Pulmonary artery endothelial cell (primary cell): ENCODE measurements around the gene TWNK. TPM values are rescaled to one million over a fixed set of nuclear protein-coding genes. Genes with fewer than 3 reads are reported as not detected.
"Not testable (repeated sequence)": the region's sequence is repeated elsewhere in the genome, so short reads cannot be mapped to it uniquely, and the experiment has no call there.

Experiments
- DNase-seq: peaks from one replicate; pipeline ENCODE4 v3.0.0-alpha.2; 2011; ENCODE audit warnings: low read depth, low spot score
- total RNA-seq: library from RNA; depleted of rRNA; stranded (reverse); fragments of >200 nt; gene quantifications from 2 replicates; pipeline ENCODE4 v1.2.3, GENCODE V29; 2014

The TWNK gene
- total RNA-seq, 1 donor from 2014 or later: 13.7 TPM

DNA sequence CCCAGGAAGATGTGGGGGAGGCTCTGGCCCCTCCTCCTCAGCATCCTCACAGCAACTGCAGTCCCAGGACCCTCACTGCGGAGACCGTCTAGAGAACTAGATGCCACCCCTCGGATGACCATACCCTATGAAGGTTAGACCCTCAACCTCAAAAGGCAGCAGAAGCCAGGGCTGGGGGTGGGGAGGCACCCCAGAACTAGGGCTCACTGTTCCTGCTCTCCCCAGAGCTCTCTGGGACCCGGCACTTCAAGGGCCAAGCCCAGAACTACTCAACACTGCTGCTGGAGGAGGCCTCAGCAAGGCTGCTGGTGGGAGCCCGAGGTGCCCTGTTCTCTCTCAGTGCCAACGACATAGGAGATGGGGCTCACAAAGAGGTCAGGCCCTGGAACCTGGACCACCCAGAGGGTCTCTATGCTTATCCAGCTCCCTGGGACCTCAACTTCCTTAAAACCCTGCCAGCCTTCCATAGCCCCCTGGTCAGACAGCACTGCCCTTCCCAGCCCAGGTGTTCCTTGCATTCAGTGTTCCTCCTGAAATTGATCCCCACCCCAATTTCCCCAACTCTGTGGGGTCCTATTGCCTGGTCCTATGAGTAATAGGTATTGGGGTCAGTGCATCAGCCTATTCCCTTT lies 14.3 kb upstream of the TWNK start:
- DNase-seq: no peak

DNA sequence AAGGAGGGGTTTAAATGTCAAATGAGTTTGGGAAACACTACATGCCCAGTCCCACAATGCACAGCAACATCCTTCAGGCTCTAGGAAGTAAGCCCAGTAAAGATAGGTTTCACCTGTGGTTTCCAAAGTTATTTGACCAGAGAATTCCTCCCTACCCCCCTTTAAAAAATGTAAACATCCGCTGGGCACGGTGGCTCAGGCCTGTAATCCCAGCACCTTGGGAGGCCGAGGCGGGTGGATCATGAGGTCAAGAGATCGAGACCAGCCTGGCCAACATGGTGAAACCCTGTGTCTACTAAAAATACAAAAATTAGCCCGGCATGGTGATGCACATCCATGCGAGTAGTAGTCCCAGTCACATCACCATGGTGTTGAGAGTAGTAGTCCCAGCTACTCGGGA lies 11.9 kb upstream of the TWNK start:
- not testable (repeated sequence) for DNase-seq

DNA sequence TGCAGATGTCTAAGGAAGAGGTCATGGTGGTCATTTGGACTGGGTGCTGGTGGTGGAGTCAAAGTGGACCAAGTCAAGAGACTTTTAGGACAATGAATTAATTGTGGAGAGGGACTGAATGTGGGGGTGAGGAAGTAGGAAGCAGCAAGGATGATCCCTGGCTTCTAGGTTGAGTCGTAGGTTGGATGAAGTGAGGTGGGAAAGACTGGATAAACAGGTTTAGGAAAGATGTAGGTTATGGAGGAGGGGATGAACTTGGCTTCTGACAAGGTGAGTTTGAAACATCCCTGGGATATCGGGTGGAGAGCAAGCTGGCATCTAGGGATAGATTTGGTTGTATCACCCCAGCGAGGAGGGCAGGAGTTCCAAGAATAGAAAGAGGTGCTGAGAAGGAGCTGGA lies 10.4 kb upstream of the TWNK start:
- DNase-seq: no peak

DNA sequence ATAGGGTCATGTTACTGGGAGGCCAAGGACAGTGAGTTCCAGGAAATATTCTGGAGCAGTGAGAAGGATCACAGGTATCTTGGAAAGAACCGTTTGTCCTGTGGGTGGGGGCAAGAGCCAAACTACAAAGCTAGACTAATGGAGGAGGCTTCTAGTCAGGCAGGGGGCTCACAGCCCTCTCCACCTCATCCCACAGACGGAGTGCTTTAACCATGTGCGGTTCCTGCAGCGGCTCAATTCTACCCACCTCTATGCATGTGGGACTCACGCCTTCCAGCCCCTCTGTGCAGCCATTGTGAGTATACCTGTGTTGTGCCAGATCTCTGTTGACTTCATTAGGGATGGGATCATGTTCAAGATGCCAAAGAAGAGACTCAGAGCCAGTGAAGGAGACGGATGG lies 9.9 kb upstream of the TWNK start:
- no peak for DNase-seq

DNA sequence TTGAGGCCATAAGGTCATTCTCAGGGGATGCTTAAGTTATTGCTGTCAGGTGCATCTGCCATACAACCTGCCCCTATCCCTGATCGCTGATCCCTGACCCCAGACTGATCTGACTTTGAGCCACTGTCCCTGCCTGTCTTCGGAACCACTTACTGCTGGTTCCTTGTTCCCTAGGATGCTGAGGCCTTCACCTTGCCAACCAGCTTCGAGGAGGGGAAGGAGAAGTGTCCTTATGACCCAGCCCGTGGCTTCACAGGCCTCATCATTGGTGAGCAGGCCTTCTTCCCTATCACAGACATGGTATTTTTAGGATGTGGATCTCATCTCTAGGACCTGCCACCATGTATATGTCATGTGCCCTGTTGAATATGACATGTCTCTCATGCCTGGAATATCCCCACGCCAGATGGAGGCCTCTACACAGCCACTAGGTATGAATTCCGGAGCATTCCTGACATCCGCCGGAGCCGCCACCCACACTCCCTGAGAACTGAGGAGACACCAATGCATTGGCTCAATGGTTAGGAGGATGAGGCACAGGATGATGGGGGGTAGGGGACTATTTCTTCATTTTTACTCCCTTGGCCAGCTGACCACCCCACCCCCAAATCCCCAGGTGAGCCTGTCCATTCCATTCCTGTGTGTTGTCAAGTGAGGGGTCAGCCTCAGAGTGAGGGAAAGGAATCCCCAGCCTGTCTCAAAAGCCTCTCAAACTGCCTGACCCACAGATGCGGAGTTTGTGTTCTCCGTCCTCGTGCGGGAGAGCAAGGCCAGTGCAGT lies 9.0 kb upstream of the TWNK start:
- no peak for DNase-seq

DNA sequence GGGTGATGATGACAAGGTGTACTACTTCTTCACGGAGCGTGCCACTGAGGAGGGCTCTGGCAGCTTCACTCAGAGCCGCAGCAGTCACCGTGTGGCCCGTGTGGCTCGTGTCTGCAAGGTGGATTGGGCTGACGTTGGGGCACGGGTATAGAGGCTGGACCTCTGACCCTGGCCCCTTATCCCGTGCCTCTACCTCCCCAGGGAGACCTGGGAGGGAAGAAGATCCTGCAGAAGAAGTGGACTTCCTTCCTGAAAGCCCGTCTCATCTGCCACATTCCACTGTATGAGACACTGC lies 8.5 kb upstream of the TWNK start:
- no peak for DNase-seq

DNA sequence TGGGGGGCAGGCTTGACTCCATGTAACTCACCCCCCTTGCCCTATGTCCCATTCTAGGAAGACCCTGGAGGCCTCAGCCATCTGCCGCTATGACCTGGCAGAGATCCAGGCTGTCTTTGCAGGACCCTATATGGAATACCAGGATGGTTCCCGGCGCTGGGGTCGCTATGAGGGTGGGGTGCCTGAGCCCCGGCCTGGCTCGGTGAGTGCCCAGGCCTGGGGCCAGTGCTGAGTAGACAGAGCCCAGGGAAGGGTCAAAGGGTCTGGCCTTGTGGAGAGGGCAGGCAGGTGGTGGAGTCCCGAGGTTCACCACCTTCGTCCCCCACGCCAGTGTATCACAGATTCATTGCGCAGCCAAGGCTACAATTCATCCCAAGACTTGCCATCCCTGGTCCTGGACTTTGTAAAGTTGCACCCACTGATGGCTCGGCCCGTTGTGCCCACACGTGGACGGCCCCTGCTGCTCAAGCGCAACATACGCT lies 7.5 kb upstream of the TWNK start:
- DNase-seq: no peak

DNA sequence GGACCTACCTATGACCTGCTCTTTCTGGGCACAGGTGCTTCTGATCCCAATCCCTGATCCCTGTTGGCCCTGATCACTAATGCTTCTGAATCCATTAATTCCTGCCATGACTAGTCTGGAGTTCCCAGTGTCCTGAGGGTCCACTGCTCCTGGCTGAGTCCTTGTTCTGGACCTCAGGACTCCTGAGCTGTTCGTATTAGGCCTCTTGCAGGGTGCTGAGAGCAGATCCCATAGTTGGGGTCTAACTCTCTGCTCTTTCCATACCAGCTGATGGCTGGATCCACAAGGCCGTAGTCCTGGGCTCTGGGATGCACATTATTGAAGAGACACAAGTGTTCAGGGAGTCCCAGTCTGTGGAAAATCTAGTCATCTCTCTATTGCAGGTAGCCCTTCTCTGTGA lies 7.0 kb upstream of the TWNK start:
- no peak for DNase-seq

DNA sequence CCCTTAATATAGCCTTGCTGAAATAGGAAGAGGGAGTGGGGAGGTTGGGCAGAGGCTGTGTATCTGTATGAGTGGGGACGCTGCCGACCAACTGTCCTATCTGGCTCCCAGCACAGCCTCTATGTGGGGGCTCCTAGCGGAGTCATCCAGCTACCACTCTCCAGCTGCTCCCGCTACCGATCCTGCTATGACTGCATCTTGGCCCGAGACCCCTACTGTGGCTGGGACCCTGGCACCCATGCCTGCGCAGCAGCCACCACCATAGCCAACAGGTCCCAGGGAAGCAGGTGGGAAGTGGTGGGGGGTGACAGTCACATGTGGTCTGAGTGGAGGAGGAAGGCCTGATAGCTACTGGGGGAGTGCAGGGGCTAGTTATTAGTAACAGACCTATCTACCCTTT lies 6.6 kb upstream of the TWNK start:
- DNase-seq: no peak

DNA sequence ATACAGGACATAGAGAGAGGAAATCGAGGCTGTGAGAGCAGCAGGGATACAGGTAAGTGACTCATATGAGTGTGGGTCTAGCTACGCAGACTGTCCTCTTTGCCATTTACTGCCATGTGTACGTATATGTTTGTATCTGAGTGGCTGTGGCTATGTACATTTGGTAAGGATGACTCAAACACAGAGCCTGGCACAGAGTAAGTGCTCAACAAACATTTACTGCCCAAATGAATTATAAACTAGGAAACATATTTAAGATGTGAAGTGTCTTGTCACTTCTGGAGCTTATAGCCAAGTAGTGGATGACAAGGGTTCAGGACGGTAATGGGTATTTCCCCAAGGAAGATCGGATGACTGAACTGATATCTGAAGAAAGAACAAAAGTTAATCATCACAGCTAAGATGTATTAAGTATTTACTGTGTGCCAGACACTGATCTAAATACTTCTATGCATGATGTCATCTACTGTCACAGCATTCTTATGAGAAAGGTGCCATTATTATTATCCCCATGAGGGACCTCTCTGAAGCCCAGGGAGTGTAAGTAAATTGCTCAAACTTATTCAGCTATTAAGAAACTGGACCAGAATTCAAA lies 6.1 kb upstream of the TWNK start:
- no peak for DNase-seq

DNA sequence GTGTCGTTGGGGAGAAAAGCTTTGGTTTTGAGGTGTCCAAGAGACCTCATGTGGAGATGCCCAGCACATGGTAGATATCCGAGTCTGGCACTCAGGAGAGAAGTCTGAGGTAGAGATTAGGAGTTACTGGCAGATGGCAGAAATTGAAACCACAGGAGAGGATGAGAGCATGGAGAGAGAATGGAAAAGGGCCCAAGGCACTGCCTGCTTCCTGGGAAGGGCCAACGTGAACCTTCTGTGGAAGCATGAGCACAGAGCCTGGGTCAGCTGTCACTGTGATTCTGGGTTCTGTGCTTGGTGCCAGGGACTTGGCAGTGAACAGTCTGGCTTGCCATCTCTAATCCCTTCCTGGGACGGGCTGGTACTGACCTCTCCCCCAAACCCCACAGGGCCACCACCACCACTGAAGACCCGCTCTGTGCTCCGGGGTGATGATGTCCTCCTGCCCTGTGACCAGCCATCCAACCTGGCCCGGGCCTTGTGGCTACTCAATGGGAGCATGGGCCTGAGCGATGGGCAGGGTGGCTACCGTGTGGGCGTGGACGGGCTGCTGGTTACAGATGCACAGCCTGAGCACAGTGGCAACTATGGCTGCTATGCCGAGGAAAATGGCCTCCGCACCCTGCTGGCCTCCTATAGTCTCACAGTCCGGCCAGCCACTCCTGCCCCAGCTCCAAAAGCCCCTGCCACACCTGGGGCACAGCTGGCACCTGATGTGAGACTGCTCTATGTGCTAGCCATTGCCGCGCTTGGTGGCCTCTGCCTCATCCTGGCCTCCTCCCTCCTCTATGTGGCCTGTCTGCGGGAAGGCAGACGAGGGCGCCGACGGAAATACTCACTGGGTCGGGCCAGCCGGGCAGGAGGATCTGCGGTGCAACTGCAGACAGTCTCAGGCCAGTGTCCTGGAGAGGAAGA lies 4.2 kb upstream of the TWNK start:
- DNase-seq: no peak

DNA sequence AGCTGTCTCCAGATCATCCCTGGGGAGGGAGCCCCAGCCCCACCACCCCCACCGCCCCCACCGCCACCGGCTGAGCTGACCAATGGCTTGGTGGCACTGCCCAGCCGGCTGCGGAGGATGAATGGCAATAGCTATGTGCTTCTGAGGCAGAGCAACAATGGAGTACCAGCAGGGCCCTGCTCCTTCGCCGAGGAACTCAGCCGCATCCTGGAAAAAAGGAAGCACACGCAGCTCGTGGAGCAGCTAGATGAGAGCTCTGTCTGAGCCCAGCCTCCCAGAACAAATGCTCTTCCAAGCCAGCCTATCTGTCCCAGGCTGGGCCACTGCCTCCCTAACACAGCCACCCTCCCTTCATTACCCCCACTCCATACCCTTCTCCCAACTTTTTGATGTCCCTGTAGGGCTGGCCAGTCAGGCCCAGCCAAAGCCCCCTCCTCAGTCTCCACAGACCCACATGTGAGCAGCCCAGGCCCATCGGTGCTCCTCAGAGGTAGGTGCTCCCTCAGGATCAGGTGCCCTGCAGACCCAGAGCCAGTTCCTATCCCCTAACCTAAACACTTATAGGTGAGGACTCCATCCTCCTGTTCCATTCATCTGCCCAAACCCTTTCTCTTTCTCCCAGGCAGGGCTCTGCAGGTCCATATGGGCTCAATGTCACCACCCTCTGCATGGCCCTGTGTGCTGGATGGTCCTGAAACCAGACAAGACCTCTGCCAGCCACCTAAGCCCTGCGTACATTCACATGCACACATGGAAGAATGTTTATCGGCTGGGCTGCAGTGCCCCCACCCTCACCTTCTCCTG lies 3.3 kb upstream of the TWNK start:
- DNase-seq: no peak

DNA sequence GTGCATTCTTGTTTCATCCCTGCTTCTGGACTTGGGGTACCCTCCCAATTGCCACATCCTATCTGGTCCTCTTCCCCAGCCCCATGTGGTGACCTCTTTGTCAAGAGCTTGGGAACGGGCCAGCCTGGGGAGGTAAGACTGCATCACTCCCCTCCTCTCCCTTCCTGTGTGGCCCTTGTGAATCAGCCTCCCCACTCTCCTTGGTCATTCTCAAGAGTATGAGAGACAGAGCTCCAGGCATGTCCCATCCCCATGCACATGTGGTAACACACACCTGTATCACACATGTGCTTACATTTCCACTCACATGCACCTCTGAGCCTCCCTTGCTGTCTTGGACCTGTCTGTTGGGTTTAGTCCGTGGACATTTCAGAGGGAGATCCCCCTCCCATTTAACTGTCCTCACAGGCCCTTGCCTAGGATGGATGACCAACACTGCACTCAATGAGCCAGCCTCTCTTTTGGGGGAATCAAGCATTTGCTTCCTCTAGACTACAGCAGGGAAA lies 2.6 kb upstream of the TWNK start:
- DNase-seq: no peak

DNA sequence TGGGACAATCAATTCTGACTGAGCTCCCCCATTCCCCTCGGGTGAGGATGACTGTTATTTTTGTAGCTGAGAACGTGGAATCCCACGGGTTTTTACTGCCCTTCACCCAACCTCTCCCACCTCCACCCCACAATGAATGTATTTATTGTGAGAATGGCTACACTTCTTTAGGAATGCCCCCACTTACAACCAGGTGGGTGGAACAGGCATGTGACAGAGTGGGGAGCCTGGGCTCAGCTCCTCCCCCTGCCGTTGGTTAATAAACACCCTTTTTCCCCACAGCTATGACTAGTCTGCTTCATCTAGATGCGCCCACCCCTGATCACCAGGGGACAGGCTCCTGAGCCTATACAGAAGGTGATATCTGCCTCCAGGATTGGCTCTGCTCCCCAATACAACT lies 2.0 kb upstream of the TWNK start:
- no peak for DNase-seq

DNA sequence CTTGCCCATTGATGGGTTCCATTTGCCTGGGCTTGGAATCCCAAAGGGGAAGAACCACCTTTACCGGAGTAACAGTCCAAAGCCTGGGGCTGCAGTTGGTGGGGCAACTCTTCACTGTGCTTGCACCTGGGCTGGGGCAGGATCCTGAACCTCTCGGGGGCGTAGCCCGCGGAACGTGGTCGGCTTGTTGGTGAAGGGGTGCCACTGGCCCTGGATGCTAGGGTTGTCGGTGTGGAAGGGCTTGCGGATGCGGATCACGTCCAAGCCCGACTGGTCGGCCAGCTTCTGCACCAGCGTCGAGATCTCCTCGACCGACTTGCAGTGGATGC lies 756 bp upstream of the TWNK start:
- DNase-seq: no peak

DNA sequence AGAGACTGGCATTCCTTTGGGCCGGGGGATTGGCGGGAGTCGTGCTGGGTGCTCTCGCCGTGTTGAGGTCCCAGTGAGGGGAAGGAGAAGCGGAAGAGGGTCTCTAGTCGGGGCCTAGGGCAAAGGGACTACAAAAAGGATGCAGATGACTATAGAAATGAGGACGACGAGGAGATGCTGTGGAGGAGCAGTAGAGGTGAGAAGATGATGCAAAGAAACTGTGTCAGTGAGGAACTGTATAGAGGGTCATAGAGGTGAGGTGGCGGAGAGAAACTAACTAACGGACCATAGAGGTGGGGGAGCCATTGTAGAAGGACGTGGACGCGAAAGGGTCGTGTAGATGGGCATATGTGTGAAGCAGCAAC lies 324 bp downstream of the TWNK start:
- DNase-seq: no peak

DNA sequence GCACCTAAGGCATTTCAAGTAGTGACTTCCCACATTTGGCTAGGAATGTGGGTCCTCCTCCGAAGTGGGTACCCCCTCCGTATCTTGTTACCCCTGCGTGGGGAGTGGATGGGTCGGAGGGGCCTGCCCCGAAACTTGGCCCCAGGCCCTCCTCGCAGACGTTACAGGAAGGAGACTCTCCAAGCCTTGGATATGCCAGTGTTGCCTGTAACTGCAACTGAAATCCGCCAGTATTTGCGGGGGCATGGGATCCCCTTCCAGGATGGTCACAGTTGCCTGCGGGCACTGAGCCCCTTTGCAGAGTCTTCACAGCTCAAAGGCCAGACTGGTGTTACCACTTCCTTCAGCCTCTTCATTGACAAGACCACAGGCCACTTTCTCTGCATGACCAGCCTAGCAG lies 823 bp downstream of the TWNK start:
- DNase-seq: no peak

DNA sequence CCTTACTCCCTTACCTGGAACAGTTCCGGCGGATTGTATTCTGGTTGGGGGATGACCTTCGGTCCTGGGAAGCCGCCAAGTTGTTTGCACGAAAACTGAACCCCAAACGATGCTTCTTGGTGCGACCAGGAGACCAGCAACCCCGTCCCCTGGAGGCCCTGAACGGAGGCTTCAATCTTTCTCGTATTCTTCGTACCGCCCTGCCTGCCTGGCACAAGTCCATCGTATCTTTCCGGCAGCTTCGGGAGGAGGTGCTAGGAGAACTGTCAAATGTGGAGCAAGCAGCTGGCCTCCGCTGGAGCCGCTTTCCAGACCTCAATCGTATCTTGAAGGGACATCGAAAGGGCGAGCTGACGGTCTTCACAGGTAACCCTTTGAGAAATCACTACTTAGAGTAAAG lies 1.7 kb downstream of the TWNK start:
- no peak for DNase-seq

DNA sequence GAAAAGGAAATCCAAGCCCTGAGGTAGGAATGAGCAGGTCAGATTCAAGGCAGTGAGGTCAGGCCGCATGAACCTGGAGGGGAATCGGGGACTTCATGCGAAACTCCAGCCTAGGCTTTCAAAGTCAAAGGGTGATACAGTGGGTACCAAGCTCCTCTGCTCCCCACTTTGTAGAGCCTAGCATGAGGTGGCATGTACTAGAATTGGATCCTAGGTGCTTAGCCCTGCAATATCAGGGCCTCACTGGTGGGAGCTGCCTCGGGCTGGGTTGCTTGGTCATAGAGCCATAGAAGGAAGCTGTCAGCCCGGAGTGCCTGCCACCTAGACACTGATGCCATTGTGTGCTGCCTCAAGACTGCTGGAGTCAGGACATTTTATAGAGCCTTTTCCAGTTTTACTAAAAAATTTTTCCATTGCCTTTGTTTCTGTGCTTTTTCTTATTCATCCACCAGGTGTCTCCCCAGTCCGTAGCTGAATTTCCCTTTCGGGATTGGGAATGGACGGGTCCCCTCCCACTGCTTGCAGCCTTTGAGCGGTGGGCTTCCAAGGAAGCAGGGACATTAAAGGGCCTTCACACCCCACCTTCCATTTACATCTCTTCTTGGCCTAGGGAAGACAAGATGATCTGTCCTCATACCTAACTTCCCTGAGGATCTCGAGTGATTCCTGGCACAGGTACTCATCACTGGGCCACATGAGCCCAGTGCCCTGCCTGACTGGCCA lies 6.8 kb downstream of the TWNK start:
- DNase-seq: no peak

DNA sequence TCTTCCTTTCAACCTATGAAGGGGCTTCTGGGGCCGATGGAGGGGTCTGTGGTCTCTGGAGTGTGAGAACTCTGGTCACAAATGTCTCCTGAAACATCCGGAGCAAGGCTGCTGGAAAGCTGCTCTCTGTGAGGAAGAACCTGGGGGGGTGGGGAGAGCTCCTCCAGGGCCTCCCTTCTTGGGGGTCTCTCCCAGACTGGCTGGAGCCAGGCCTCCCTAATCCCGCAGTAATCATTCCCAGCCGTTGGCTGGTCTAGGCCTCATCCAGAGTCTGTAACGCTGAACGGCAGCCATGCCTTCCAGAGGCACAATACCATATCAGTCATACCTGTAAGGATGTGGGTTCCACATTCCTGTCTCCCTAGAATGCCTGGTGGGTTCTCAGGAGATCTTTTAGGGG lies 7.8 kb downstream of the TWNK start:
- DNase-seq: no peak
